Ureter (tissue), 1 donor: ENCODE measurements around the gene PRLH. TPM values are rescaled to one million over a fixed set of nuclear protein-coding genes. Genes with fewer than 3 reads are reported as not detected.
A peak's percentile ranks its signal among the peaks of the same experiment; 100 is the strongest.
"Not testable (repeated sequence)": the region's sequence is repeated elsewhere in the genome, so short reads cannot be mapped to it uniquely, and the experiment has no call there.

Source experiments
- DNase-seq: peaks from one replicate; pipeline ENCODE4 v3.0.0-alpha.2; 2020; ENCODE audit warnings: low spot score
- total RNA-seq: library from RNA; stranded (reverse); gene quantifications from one replicate; pipeline ENCODE4 v1.2.4, GENCODE V29; 2023
- donor health status: DM: yes; HTN: yes; CAD: no.

Gene PRLH
- total RNA-seq, 1 donor from 2014 or later, result not detected

- DNase-seq, result peak; percentile 69
Measured at GRCh38 chr2:237581751-237582746, 15.7 kb downstream of the PRLH start.

GRCh38 chr2:237583385-237584295 lies 17.3 kb downstream of the PRLH start:
- no peak for DNase-seq

DNA sequence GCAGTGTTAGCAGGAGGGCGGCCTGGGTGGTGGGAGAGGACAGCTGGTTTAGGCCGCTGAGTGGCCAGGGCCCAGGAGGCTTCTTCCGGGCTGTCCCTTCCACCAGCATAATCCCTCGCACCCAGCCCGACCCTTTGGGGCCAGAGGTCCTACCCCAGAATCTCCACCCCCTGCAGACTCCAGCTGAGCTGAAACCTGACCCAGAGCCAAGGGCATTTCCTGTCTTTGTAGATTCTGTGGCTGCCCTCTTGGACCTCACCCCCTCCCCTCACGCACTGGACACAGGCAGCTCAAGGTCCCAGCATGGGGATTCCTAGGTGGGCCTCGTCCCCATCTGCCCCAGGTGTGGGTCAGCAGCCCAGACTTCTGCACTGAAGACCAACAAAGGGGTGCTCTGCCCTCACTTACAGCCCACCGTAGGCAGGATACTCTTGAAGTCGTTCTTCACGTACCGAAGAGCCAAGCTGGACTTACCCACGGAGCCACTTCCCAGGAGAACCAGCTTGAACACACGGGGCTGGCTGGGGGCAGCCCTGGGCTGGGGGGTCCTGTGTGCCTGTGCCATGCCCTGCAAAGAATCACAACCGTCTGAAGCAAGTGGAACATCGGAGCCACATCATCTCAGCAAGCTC lies 19.3 kb downstream of the PRLH start:
- DNase-seq, result no peak

DNA sequence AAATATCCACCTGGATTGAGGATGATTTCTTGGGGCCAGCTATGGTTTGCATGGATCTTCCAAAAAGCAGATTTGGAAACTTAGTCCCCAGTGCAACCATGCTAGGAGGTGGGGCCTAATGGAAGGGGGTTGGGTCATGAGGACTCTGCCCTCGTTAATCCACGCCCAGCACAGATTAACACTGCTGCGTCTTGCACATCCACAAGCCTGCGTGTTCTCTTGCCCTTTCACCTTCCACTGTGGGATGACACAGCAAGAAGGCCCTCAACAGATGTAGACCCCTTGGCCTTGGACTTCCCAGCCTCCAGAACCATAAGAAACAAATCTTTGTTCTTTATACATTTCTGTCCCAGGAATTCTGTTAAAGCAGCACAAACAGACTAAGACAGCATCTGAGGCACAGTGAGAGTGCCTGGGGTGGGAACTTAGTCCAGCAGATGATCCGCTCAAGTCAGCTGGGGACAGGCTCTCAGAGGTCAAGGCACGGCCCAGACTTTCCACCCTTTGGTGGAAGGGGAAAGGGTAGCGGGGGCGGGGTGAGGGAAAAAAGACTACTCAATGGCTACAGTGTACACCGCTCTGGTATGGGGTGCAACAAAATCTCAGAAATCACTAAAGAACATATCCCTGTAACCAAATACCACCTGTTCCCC lies 21.8 kb downstream of the PRLH start:
- DNase-seq, result no peak

GRCh38 chr2:237590272-237591140 lies 24.1 kb downstream of the PRLH start, which contains the start of gene RAB17:
RAB17 (minus strand) TSS chr2:237590734; CDS start chr2:237586154, 4,580 bp downstream.
- DNase-seq, result peak; percentile 68

- no peak for DNase-seq
Measured at GRCh38 chr2:237591141-237591881, 24.9 kb downstream of the PRLH start.

GRCh38 chr2:237592425-237592980 lies 26.1 kb downstream of the PRLH start:
- no peak for DNase-seq

GRCh38 chr2:237593036-237593435 lies 26.7 kb downstream of the PRLH start:
- DNase-seq, result no peak

DNA sequence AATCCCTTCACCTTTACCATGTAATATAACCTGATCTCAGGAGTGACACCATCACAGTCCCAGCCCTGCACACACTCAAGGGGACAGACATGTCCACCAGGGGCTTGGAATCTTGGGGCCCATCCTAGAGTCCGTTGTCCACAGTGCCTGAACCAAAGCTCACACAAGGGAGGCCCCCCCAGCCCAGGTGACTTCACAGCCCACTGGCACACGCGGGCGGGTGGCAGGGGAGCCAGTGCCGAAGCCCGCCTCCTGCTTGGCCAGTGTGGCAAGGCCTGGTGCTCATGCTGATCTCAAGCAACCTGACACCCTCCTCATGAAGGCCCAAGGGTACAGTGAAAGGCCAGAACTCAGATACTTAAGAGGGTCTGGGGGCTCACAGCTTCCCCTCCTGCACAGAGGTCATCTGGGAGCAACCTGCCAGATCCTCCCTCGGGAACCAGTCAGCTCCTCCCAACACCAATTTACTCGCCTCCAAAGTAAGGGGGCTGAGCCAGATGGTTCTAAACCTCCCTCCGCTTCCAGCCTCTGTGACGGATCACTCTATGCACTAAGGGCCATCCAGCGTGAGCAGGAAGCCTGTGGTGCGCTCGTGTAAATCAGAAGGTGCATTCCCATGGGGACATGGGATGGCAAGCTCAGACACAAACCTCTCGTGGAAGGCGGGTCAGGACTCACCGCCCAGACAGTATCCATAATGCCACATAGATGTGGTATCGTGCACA lies 27.4 kb downstream of the PRLH start:
- DNase-seq, result no peak

GRCh38 chr2:237594514-237594871 lies 28.1 kb downstream of the PRLH start:
- DNase-seq, result no peak

- DNase-seq, result not testable (repeated sequence)
Measured at GRCh38 chr2:237595829-237596519, 29.6 kb downstream of the PRLH start.

DNA sequence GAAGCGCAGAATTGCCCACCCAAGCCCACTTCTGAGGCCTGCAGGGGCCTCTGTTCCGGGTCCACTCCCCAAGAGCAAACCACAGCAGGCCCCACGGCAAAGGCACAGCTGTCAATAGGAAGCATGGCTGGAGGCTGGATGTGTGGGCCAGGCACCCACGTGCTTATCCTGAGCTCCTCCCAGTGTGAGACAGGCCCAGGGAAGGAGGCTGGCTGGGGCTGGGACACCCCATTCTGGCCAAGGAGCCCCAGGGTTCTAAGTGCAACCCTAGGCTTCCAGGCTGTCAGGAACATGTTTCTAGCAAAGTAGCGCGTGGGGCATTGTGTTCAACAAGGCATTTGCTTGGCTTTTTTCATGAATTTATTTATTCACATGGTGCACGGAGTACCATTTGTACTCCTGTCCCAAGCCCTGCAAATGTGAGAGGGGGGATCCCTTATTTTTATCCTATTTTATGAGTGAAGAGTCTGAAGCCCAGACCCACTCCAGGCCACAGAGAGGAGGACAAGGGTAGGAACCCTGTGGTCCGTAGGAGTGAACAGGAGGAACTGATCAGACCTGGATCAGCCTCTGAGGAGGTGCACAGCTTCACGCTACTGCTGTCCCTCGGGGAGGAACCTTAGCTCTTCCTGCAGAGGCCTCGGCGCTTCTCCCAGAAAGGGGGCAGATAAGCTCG lies 30.3 kb downstream of the PRLH start:
- DNase-seq, result no peak

- DNase-seq, result no peak
Measured at GRCh38 chr2:237597196-237598145, 31.1 kb downstream of the PRLH start.

- DNase-seq, result no peak
Measured at GRCh38 chr2:237598468-237599208, 32.3 kb downstream of the PRLH start.

GRCh38 chr2:237599465-237600110 lies 33.2 kb downstream of the PRLH start:
- no peak for DNase-seq
